MM.1S (cell line): ENCODE data around the gene TTLL11.

ENCODE experiments used
- DNase-seq: peaks from one replicate; pipeline ENCODE4 v3.0.0-alpha.2; 2015
- H2AFZ ChIP-seq: fragments of 300-600 bp; sonication (generic); 2 replicates; pipeline ENCODE4 v1.6.0; 2016; ENCODE audit warnings: antibody characterized with exemption, low read length
- H3F3A ChIP-seq: fragments of 300-600 bp; sonication (generic); 2 replicates; pipeline ENCODE4 v1.6.1; 2016; ENCODE audit warnings: mild to moderate bottlenecking, antibody characterized with exemption, low read length, moderate library complexity, mixed read lengths; ENCODE audit not compliant: insufficient read depth
- H3K27ac ChIP-seq: fragments of 300-600 bp; sonication (generic); 2 replicates; pipeline ENCODE4 v1.5.1; 2016; ENCODE audit warnings: mild to moderate bottlenecking, low read length
- H3K27me3 ChIP-seq: fragments of 300-600 bp; sonication (generic); replicated peaks from 2 replicates; pipeline ENCODE4 v1.6.0; 2016; ENCODE audit warnings: low read length; ENCODE audit not compliant: insufficient read depth
- H3K36me3 ChIP-seq: fragments of 300-600 bp; sonication (generic); replicated peaks from 2 replicates; pipeline ENCODE4 v1.6.1; 2016; ENCODE audit warnings: mild to moderate bottlenecking, low read length, mixed read lengths; ENCODE audit not compliant: insufficient read depth
- H3K4me1 ChIP-seq: fragments of 300-600 bp; sonication (generic); 2 replicates; pipeline ENCODE4 v1.6.1; 2016; ENCODE audit warnings: low read length, mixed read lengths
- H3K4me2 ChIP-seq: fragments of 300-600 bp; sonication (generic); 2 replicates; pipeline ENCODE4 v1.6.0; 2016; ENCODE audit warnings: low read depth, low read length
- H3K4me3 ChIP-seq: fragments of 300-600 bp; sonication (generic); 2 replicates; pipeline ENCODE4 v1.5.1; 2016; ENCODE audit warnings: low read length, mixed read lengths
- H3K79me2 ChIP-seq: fragments of 300-600 bp; sonication (generic); 2 replicates; pipeline ENCODE4 v1.6.1; 2016; ENCODE audit warnings: mixed run types, low read length, mixed read lengths
- H3K9ac ChIP-seq: fragments of 300-600 bp; sonication (generic); 2 replicates; pipeline ENCODE4 v1.6.1; 2016; ENCODE audit warnings: low read length, mixed read lengths
- H3K9me2 ChIP-seq: fragments of 300-600 bp; sonication (generic); replicated peaks from 2 replicates; pipeline ENCODE4 v1.6.1; 2016; ENCODE audit warnings: mild to moderate bottlenecking, low read length, mixed read lengths; ENCODE audit not compliant: insufficient read depth
- H3K9me3 ChIP-seq: fragments of 300-600 bp; sonication (generic); replicated peaks from 2 replicates; pipeline ENCODE4 v1.6.1; 2016; ENCODE audit warnings: mild to moderate bottlenecking, low read length, mixed read lengths; ENCODE audit not compliant: insufficient read depth
- H4K20me1 ChIP-seq: fragments of 300-600 bp; sonication (generic); 2 replicates; pipeline ENCODE4 v1.6.1; 2016; ENCODE audit warnings: mild to moderate bottlenecking, low read length, moderate library complexity, mixed read lengths; ENCODE audit not compliant: insufficient read depth
- EZH2 ChIP-seq: fragments of 300-600 bp; sonication (generic); optimal IDR thresholded peaks from 2 replicates; pipeline ENCODE3; 2017; ENCODE audit warnings: low read depth, mild to moderate bottlenecking, antibody characterized with exemption, low read length, mixed read lengths
- EZH2phosphoT487 ChIP-seq: fragments of 300-600 bp; sonication (generic); IDR thresholded peaks from 2 replicates; pipeline ENCODE4 v1.6.1; 2018; ENCODE audit warnings: antibody characterized with exemption, low read length
- TF ChIP-seq, protein P1 (sequence below): fragments of 300-600 bp; sonication (generic); IDR thresholded peaks from 2 replicates; pipeline ENCODE4 v1.5.1; 2016; ENCODE audit warnings: antibody characterized with exemption, low read length, mixed read lengths

Gene TTLL11

DNA sequence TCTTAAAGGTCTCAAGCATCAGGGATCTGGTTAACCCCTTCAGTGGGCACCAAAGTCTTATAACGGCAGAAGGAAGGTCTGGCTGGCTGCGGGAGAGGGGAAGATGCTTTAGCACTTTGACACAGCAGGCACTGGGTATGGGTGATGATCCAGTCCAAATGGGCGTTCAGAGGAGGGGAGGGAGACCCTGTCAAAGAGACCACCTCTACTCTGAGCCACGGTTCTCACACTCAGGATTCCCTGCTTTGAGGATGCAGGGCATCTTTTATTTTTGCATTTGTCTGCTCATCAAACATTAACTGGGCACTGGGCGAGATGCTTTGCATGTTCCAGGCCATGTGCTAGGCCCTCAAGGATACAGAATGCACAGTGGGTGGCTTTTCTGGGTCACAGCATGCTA, 237.6 kb downstream of the TTLL11 start:
- H3K4me2 ChIP-seq = no peak overlapping the region
- no peak overlapping the region for H3K27ac ChIP-seq
- H3K79me2 ChIP-seq = no peaks in the 10 kb centered on the region
- no peaks in the 10 kb centered on the region for H3K9me2 ChIP-seq
- no peak overlapping the region for H3K4me3 ChIP-seq
- no peaks in the 10 kb centered on the region for H3K27me3 ChIP-seq
- H2AFZ ChIP-seq = no peak overlapping the region
- DNase-seq = no peak
- no peak overlapping the region for H3K9ac ChIP-seq
- H3F3A ChIP-seq = no peaks in the 10 kb centered on the region
- no peaks in the 10 kb centered on the region for H4K20me1 ChIP-seq
- TF ChIP-seq, protein P1, sequence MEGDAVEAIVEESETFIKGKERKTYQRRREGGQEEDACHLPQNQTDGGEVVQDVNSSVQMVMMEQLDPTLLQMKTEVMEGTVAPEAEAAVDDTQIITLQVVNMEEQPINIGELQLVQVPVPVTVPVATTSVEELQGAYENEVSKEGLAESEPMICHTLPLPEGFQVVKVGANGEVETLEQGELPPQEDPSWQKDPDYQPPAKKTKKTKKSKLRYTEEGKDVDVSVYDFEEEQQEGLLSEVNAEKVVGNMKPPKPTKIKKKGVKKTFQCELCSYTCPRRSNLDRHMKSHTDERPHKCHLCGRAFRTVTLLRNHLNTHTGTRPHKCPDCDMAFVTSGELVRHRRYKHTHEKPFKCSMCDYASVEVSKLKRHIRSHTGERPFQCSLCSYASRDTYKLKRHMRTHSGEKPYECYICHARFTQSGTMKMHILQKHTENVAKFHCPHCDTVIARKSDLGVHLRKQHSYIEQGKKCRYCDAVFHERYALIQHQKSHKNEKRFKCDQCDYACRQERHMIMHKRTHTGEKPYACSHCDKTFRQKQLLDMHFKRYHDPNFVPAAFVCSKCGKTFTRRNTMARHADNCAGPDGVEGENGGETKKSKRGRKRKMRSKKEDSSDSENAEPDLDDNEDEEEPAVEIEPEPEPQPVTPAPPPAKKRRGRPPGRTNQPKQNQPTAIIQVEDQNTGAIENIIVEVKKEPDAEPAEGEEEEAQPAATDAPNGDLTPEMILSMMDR = no peak
- TF ChIP-seq EZH2phosphoT487 = no peak
- TF ChIP-seq EZH2 = no peak
- no peaks in the 10 kb centered on the region for H3K4me1 ChIP-seq
- H3K36me3 ChIP-seq = no peaks in the 10 kb centered on the region
- H3K9me3 ChIP-seq = no peaks in the 10 kb centered on the region

DNA sequence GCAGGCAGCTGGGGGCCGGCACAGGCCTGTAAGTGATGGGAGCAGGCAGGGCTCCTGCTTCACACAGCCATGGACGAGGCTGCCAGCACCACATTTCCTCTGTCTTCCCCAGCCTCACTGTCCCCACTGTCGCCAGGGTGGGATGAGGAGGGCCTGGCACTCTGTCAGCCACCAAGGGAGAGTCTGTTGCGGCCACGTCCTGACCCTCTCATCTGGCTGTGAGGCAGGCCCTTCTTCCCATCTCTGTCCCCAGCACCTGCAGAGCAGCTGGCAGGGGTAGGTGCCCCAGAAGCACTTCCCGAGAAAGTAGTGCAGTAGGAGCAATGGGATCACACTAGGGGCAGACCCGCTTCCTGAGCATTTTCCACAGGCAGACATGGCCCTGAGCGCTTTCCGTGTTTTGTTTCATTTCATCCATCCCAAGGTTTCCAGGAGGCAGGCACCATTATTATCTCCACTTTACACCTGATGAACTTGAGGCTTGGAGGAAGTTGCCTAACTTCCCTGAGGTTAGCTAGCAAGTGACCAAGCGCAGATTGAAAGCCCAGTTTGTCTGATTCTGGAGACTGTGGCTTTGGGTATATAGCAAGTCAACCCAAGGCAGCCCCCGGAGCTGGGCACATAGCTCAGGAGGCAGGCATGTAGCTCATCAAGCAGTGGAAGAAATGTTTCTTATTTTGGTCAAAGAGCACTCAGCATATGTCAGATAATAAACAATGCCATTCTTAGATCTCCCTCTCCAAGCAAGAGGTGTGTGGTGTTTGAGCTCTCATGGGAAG, 239.3 kb downstream of the TTLL11 start:
- H3K79me2 ChIP-seq = no peaks in the 10 kb centered on the region
- H3K9me3 ChIP-seq = no peaks in the 10 kb centered on the region
- no peaks in the 10 kb centered on the region for H3K27me3 ChIP-seq
- TF ChIP-seq EZH2 = no peak
- no peaks in the 10 kb centered on the region for H3K9me2 ChIP-seq
- no peak overlapping the region for H3K27ac ChIP-seq
- no peak for DNase-seq
- no peak overlapping the region for H3K4me2 ChIP-seq
- H2AFZ ChIP-seq = no peak overlapping the region
- no peaks in the 10 kb centered on the region for H3F3A ChIP-seq
- no peaks in the 10 kb centered on the region for H3K36me3 ChIP-seq
- no peaks in the 10 kb centered on the region for H4K20me1 ChIP-seq
- H3K4me3 ChIP-seq = no peak overlapping the region
- H3K4me1 ChIP-seq = no peaks in the 10 kb centered on the region
- no peak overlapping the region for H3K9ac ChIP-seq

DNA sequence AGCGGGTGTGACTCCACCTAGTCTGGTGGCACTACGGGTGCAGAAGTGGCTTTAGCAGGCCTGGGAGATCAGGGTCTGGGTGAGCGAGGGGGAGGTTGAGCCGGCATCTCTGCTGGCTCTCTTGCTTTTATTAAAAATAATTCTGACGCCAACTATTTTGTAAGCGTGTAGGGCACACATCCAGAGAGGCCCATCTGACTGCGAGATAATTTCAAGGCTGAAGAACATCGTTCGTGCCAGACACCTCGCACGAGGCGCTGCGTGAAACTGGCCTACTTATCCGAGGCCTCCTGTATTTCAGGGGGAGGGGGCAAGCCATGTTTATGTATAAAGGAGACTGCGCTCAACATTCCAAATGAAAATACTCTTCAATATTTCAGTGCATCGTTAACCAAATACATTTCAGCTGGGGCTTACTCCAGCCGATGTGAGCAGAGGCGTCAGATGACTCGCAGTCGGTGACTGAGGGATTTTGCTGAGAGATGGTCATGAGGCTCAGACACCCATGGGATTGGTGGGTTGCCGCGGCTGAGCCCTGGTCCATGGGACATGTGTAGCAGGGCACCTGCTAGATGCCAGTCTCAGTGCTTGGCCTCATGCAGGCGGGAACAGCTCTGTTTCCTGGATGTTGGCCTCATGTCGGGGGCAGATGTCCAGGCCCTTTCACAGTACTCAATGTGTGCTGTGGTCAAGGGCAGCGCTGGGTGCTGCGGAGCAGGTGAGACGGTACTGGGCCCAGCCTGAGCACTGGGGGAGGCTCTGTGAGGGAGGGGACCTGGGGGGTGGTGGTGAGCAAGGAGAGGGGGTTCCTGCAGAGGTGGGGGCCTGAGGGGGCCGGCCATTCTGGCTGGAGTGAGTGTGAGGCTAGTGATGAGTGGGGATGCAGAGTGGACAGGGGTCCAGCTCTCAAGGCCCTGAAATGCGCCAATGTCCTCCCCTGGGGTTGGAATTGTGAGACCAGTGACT, 240.2 kb downstream of the TTLL11 start:
- no peaks in the 10 kb centered on the region for H3K27me3 ChIP-seq
- no peak overlapping the region for H3K27ac ChIP-seq
- no peak for DNase-seq
- H3K4me1 ChIP-seq = no peaks in the 10 kb centered on the region
- TF ChIP-seq EZH2 = no peak
- TF ChIP-seq, protein P1 = no peak
- TF ChIP-seq EZH2phosphoT487 = no peak
- no peak overlapping the region for H2AFZ ChIP-seq
- no peaks in the 10 kb centered on the region for H3K9me2 ChIP-seq
- H3K9ac ChIP-seq = no peak overlapping the region
- H3K79me2 ChIP-seq = no peaks in the 10 kb centered on the region
- no peak overlapping the region for H3K4me2 ChIP-seq
- no peaks in the 10 kb centered on the region for H3K36me3 ChIP-seq
- H3K9me3 ChIP-seq = no peaks in the 10 kb centered on the region
- H3F3A ChIP-seq = no peaks in the 10 kb centered on the region
- no peak overlapping the region for H3K4me3 ChIP-seq
- no peaks in the 10 kb centered on the region for H4K20me1 ChIP-seq
